ES-I3 (cell line): ENCODE measurements around the gene ZNF600.
"Not testable (repeated sequence)": the region's sequence is repeated elsewhere in the genome, so short reads cannot be mapped to it uniquely, and the experiment has no call there.

Source experiments
- H3K36me3 ChIP-seq: 2 replicates; pipeline ENCODE4 v1.6.1; 2013; ENCODE audit warnings: mild to moderate bottlenecking, low read length, control low read depth, moderate library complexity; ENCODE audit not compliant: insufficient read depth
- H3K4me1 ChIP-seq: 2 replicates; pipeline ENCODE4 v1.6.1; 2013; ENCODE audit warnings: mild to moderate bottlenecking, control low read depth, low read length; ENCODE audit not compliant: insufficient read depth
- H3K9ac ChIP-seq: 2 replicates; pipeline ENCODE4 v1.6.1; 2013; ENCODE audit warnings: low read depth, mild to moderate bottlenecking, low read length, moderate library complexity
- H3K9me3 ChIP-seq: 2 replicates; pipeline ENCODE4 v1.6.1; 2013; ENCODE audit warnings: mild to moderate bottlenecking, low read length, moderate library complexity; ENCODE audit not compliant: control insufficient read depth, insufficient read depth

The ZNF600 gene

GRCh38 chr19:52725528-52725961 is 61.0 kb downstream of the ZNF600 start:
- Histone ChIP-seq H3K4me1 (no peaks in the 10 kb centered on the region), H3K9me3 (peaks cover 9% of the 10 kb centered on the region; the same call in 1 of the 2 replicates), H3K9ac (no peak overlapping the region), H3K36me3 (no peaks in the 10 kb centered on the region)

- Histone ChIP-seq H3K9ac (no peak overlapping the region), H3K36me3 (no peaks in the 10 kb centered on the region), H3K9me3 (peaks cover 9% of the 10 kb centered on the region; the same call in 1 of the 2 replicates), H3K4me1 (no peaks in the 10 kb centered on the region)
These were observed 61.7 kb downstream of the ZNF600 start for GRCh38 chr19:52724701-52725514.

- H3K36me3 ChIP-seq = not testable (repeated sequence)
- peaks cover 11% of the 10 kb centered on the region for H3K9me3 ChIP-seq
These were observed 62.5 kb downstream of the ZNF600 start for GRCh38 chr19:52723907-52724598.

DNA sequence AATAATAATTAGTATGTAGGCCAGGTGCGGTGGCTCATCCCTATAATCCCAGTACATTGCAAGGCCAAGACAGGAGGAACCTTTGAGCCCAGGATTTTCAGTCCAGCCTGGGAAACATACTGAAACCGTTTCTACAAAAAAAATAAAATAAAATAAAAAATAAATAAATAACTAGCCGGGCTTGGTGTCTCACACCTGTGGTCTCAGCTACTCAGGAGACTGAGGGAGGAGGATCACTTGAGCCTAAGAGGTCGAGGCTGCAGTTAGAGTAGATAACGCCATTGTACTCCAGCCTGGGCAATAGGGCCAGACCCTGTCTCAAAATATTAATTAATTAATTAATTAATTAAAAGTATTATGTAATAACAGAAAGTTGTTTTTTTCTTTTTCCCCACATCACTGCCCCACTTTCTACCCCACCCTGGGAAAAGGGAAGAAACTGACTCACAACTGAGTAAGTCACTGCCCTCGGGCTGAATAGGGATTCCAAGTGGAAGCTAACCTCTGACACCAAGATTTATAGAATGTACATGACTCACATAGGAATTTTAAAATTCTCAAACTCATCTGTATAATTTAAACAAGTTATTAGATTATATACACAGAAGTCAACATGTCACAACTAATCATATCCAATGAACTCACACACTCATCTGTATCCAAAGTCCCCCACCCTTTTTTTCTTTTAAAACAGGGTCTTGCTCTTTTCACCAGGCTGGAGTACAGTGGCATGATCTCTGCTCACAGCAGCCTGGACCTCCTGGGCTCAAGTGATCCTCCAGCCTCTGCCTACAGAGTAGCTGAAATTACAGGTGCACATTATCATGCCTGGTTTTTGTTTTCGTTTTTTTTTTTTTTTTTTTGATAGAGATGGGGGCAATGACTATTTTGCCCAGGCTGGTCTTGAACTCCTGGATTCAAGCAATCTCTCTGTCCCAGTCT is 64.3 kb downstream of the ZNF600 start:
- peaks cover 3% of the 10 kb centered on the region; the same call in 1 of the 2 replicates for H3K4me1 ChIP-seq
- H3K9me3 ChIP-seq = peaks cover 14% of the 10 kb centered on the region
- no peaks in the 10 kb centered on the region for H3K36me3 ChIP-seq
- no peak overlapping the region for H3K9ac ChIP-seq

More at GRCh38 chr19:52723907-52724598, 62.5 kb downstream of the ZNF600 start:
- H3K9ac ChIP-seq, H3K4me1 ChIP-seq: not testable (repeated sequence)

- not testable (repeated sequence) for H3K9ac ChIP-seq, H3K36me3 ChIP-seq
- peaks cover 17% of the 10 kb centered on the region for H3K4me1 ChIP-seq
- H3K9me3 ChIP-seq = peaks cover 14% of the 10 kb centered on the region
These were observed 66.0 kb downstream of the ZNF600 start for GRCh38 chr19:52720541-52720940.

DNA sequence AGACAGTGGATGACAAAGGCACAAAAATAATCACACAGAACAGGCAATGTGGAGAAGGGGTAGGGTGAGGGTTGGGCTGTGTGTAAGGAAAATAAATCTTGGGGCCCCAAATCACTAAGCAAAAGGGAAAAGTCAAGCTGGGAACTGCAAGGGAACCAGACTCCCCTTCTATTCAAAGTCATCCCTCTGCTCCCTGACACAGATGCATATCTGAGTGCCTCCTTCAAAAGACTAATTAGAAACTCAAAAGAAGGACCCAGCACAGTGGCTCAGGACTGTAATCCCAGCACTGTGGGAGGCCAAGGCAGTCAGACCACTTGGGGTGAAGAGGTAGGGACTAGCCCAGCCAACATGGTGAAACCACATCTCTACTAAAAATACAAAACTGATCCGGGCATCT is 70.1 kb downstream of the ZNF600 start:
- Histone ChIP-seq H3K9ac (no peak overlapping the region; the same call in 1 of the 2 replicates), H3K36me3 (no peaks in the 10 kb centered on the region; the same call in 1 of the 2 replicates), H3K9me3 (peaks cover 5% of the 10 kb centered on the region; the same call in 1 of the 2 replicates), H3K4me1 (peaks cover 21% of the 10 kb centered on the region)

- not testable (repeated sequence) for H3K9ac ChIP-seq, H3K9me3 ChIP-seq, H3K36me3 ChIP-seq
- H3K4me1 ChIP-seq = peaks cover 21% of the 10 kb centered on the region
These were observed 70.7 kb downstream of the ZNF600 start for GRCh38 chr19:52715902-52716301.

DNA sequence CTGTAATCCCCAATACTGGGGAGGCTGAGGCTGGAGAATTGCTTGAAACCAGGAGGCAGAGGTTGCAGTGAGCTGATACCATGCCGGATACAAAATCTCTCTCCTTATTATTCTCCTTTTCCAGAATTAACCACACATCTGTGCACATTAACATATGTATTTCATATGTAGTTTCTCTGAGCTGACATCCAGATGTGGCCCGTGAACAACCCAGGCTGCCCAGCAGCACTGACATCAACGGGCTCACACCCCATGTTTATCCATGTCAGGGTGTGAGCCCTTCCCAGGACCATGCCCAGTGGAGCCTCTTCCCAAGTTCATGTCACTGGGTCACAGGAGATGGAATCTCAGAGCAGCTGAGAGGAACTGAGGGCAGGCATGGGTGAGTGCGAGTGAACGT is 71.3 kb downstream of the ZNF600 start:
- not testable (repeated sequence) for H3K9me3 ChIP-seq, H3K36me3 ChIP-seq, H3K9ac ChIP-seq
- peaks cover 21% of the 10 kb centered on the region for H3K4me1 ChIP-seq
